ENCODE data around the gene ZFP62.

Gene ZFP62

GRCh38 chr5:180804129-180804618, 56.9 kb downstream of the ZFP62 start:
- Histone ChIP-seq H3K4me1 (ENCODE audit: insufficient read depth, low read length) (peaks cover 70% of the 10 kb centered on the region), H3K27ac (ENCODE audit: low read depth, low read length) (peak overlapping the region; percentile 94), H3K9me3 (ENCODE audit: low read length) (no peaks in the 10 kb centered on the region), H3K36me3 (ENCODE audit: insufficient read depth, low read length) (peaks cover 14% of the 10 kb centered on the region), H3K9ac (ENCODE audit: low read length) (peak overlapping the region; percentile 15), H3K27me3 (ENCODE audit: control insufficient read depth in 1 of 2, insufficient read depth in 2 of 2, low read length in 2 of 2) (no peaks in the 10 kb centered on the region), H3K4me3 (ENCODE audit: low read depth in 1 of 2, low read length in 2 of 2) (peak overlapping the region in 1 of 2 donors; percentile 1)

- H3K4me1 ChIP-seq (ENCODE audit: insufficient read depth, low read length), result peaks cover 69% of the 10 kb centered on the region
- no peaks in the 10 kb centered on the region for H3K27me3 ChIP-seq (ENCODE audit: control insufficient read depth in 1 of 2, insufficient read depth in 2 of 2, low read length in 2 of 2)
- peak overlapping the region; percentile 52 to 85 for H3K4me3 ChIP-seq (ENCODE audit: low read depth in 1 of 2, low read length in 2 of 2)
- H3K9me3 ChIP-seq (ENCODE audit: low read length), result no peaks in the 10 kb centered on the region
- H3K9ac ChIP-seq (ENCODE audit: low read length), result peak overlapping the region; percentile 16
- peaks cover 14% of the 10 kb centered on the region for H3K36me3 ChIP-seq (ENCODE audit: insufficient read depth, low read length)
- peak overlapping the region; percentile 94 for H3K27ac ChIP-seq (ENCODE audit: low read depth, low read length)
These were observed 57.6 kb downstream of the ZFP62 start for GRCh38 chr5:180803181-180804128.

GRCh38 chr5:180802325-180803180, 58.5 kb downstream of the ZFP62 start, which contains the start of gene MGAT1:
Gene MGAT1 (minus strand): TSS chr5:180802806. CDS start chr5:180792971, 9,835 bp downstream.
- peak within 1 kb of the TSS; percentile 30 for H3K9ac ChIP-seq (ENCODE audit: low read length)
- no peaks in the 10 kb centered on the region for H3K27me3 ChIP-seq (ENCODE audit: control insufficient read depth in 1 of 2, insufficient read depth in 2 of 2, low read length in 2 of 2)
- H3K27ac ChIP-seq (ENCODE audit: low read depth, low read length), result peak within 1 kb of the TSS; percentile 94
- peaks cover 68% of the 10 kb centered on the region for H3K4me1 ChIP-seq (ENCODE audit: insufficient read depth, low read length)
- peak within 1 kb of the TSS; percentile 58 to 85 for H3K4me3 ChIP-seq (ENCODE audit: low read depth in 1 of 2, low read length in 2 of 2)
- peaks cover 13% of the 10 kb centered on the region for H3K36me3 ChIP-seq (ENCODE audit: insufficient read depth, low read length)
- H3K9me3 ChIP-seq (ENCODE audit: low read length), result no peaks in the 10 kb centered on the region

GRCh38 chr5:180801596-180802324, 59.3 kb downstream of the ZFP62 start:
- H3K9ac ChIP-seq (ENCODE audit: low read length), result peak overlapping the region; percentile 30
- H3K4me3 ChIP-seq (ENCODE audit: low read depth in 1 of 2, low read length in 2 of 2), result peak overlapping the region; percentile 58 to 85
- peak overlapping the region; percentile 89 for H3K27ac ChIP-seq (ENCODE audit: low read depth, low read length)
- H3K36me3 ChIP-seq (ENCODE audit: insufficient read depth, low read length), result peaks cover 8% of the 10 kb centered on the region
- H3K4me1 ChIP-seq (ENCODE audit: insufficient read depth, low read length), result peaks cover 62% of the 10 kb centered on the region
- no peaks in the 10 kb centered on the region for H3K9me3 ChIP-seq (ENCODE audit: low read length)
- H3K27me3 ChIP-seq (ENCODE audit: control insufficient read depth in 1 of 2, insufficient read depth in 2 of 2, low read length in 2 of 2), result no peaks in the 10 kb centered on the region

GRCh38 chr5:180799902-180800801, 60.9 kb downstream of the ZFP62 start:
- peak overlapping the region; percentile 0 for H3K9ac ChIP-seq (ENCODE audit: low read length)

GRCh38 chr5:180799194-180799593, 61.9 kb downstream of the ZFP62 start:
- Histone ChIP-seq H3K27ac (ENCODE audit: low read depth, low read length) (no peak overlapping the region), H3K27me3 (ENCODE audit: control insufficient read depth in 1 of 2, insufficient read depth in 2 of 2, low read length in 2 of 2) (no peaks in the 10 kb centered on the region), H3K4me3 (ENCODE audit: low read depth in 1 of 2, low read length in 2 of 2) (no peak overlapping the region), H3K9me3 (ENCODE audit: low read length) (no peaks in the 10 kb centered on the region), H3K9ac (ENCODE audit: low read length) (peak overlapping the region; percentile 0), H3K4me1 (ENCODE audit: insufficient read depth, low read length) (peaks cover 57% of the 10 kb centered on the region), H3K36me3 (ENCODE audit: insufficient read depth, low read length) (peaks cover 7% of the 10 kb centered on the region)

More at GRCh38 chr5:180799902-180800801, 60.9 kb downstream of the ZFP62 start:
- Histone ChIP-seq H3K27me3 (ENCODE audit: control insufficient read depth in 1 of 2, insufficient read depth in 2 of 2, low read length in 2 of 2) (no peaks in the 10 kb centered on the region), H3K27ac (ENCODE audit: low read depth, low read length) (peak overlapping the region; percentile 9), H3K9me3 (ENCODE audit: low read length) (no peaks in the 10 kb centered on the region), H3K4me1 (ENCODE audit: insufficient read depth, low read length) (peaks cover 57% of the 10 kb centered on the region), H3K36me3 (ENCODE audit: insufficient read depth, low read length) (peaks cover 7% of the 10 kb centered on the region), H3K4me3 (ENCODE audit: low read depth in 1 of 2, low read length in 2 of 2) (no peak overlapping the region)

GRCh38 chr5:180798193-180798592, 62.9 kb downstream of the ZFP62 start:
- Histone ChIP-seq H3K4me1 (ENCODE audit: insufficient read depth, low read length) (peaks cover 48% of the 10 kb centered on the region), H3K27me3 (ENCODE audit: control insufficient read depth in 1 of 2, insufficient read depth in 2 of 2, low read length in 2 of 2) (no peaks in the 10 kb centered on the region), H3K36me3 (ENCODE audit: insufficient read depth, low read length) (peaks cover 7% of the 10 kb centered on the region), H3K9ac (ENCODE audit: low read length) (no peak overlapping the region), H3K4me3 (ENCODE audit: low read depth in 1 of 2, low read length in 2 of 2) (no peak overlapping the region), H3K9me3 (ENCODE audit: low read length) (no peaks in the 10 kb centered on the region), H3K27ac (ENCODE audit: low read depth, low read length) (no peak overlapping the region)

All from muscle layer of colon (tissue), 2 donors.